Myocyte (in vitro differentiated cells): Measurements from ENCODE around the gene OR2K2. TPM values are rescaled to one million over a fixed set of nuclear protein-coding genes. Genes with fewer than 3 reads are reported as not detected.
"Not testable (repeated sequence)": the region's sequence is repeated elsewhere in the genome, so short reads cannot be mapped to it uniquely, and the experiment has no call there.

Experiments used
- DNase-seq: peaks from one replicate; pipeline ENCODE4 v3.0.0-alpha.2; 2012; ENCODE audit warnings: low read depth
- total RNA-seq: library from RNA; depleted of rRNA; stranded (reverse); fragments of >200 nt; gene quantifications from 2 replicates; pipeline ENCODE4 v1.2.3, GENCODE V29; 2014

Gene OR2K2
- total RNA-seq, 1 donor from 2014 or later, result 0.19 TPM

DNA sequence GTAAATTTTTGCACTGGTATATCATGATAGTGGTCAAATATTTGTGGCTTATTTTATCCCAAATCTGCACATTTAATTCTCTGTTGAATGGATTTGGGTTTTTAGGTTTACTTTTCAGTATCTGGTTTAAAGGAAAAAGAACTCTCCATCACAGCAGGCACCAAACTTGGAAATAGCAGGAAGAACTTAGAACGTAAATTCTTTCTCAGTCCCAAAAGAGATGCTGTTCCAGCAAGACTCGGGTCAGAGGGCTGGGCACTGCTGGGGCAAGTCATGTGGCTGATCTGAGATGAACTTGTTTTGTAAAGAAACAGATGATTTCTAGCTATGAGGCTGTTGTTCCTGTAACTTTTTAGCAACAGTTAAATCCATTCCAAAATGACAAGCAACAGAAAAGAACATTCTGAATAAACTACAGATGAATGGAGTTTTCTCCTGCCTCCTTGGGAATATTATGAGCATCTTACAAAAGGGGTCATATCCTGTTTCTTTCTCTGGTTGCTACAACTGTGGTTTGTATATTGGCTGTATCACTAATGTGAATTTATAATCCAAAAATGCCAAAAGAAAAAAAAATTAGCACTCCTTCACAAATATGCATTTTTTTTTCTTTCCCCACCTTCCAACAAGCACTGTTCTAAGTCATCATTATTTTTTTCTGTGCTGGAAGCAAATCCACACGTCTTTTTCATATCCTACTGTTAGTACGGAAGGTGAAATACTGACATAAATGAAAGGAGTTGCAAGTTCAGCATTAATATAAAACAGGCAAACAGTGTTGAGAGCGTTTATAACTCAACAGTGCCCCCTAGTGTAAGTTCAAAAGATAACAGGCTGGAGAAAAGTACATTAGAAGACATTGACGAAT lies 31.1 kb downstream of the OR2K2 start:
- peak; percentile 76 for DNase-seq

- no peak for DNase-seq
Observed at GRCh38 chr9:111298111-111298510, 31.9 kb downstream of the OR2K2 start.

GRCh38 chr9:111297066-111297824 lies 32.8 kb downstream of the OR2K2 start:
- no peak for DNase-seq

- no peak for DNase-seq
Observed at GRCh38 chr9:111294691-111295451, 35.2 kb downstream of the OR2K2 start.

DNA sequence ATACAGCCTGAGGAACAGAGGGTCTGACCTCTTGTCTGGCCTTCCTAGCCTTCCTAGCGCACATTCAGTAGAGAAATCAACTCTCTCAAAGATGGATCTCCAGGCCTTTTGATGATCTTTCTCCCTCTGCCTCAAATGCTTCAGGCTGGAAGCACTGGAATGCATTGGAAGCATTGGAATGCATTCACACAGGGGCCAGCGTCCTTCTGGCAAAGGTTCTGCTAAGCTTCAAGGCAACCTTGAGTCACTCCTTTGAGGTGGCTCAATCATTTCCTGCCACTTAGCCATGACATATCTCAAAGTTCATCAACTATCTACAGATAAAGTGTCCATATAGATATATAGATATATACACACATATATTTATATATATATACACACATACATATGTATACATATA lies 42.9 kb downstream of the OR2K2 start:
- no peak for DNase-seq

DNA sequence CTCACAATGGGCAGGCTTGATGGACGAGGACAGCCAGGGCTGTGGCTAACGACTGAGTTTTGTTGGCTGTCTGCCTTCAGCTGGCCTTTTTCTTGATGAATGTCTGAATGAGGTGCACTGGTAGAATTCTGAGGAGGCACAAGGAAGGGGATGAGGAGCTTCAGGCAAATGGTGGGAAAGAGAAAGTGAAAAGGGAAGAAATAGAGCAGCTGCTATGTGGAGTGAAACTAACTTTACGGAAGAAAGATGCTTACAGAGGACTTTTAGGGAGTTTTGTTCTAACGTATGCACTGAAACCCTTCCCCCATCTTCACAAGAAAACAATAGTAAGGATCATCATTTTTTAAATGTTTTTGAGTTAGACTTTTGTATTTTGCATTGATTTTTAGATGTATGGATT lies 45.3 kb downstream of the OR2K2 start:
- no peak for DNase-seq

DNA sequence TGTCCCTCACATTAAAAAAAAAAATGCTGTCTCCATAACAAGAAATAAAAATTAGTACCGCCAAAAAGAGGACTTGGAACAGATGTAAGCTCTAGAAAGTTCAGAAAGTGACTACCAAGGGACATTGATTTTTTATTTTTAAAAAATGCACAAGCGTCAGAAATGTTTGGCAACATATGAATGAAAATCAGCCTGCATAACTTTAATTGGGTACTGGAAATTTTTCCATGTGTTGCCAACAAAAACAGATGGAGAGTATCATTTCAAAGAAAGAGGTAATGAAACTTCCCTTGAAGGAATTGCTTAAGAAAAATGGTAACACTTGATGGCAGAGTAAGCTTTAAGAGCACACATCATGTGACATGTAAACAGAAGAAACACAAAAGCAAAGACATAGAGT lies 47.2 kb downstream of the OR2K2 start:
- no peak for DNase-seq

GRCh38 chr9:111280795-111281194 lies 49.2 kb downstream of the OR2K2 start:
- DNase-seq, result not testable (repeated sequence)

Other genes with a start within 250 kb of the OR2K2 start
- gene ECPAS, start 154.2 kb upstream of the OR2K2 start, total RNA-seq, result 94.3 and 98.0 TPM in 2 replicates
- 1.2 TPM in 2 replicates for gene ZNF483, start 195.0 kb upstream of the OR2K2 start, total RNA-seq